Lower lobe of right lung (tissue), 2 donors: Measurements from ENCODE around the gene ITGB3. TPM values are rescaled to one million over a fixed set of nuclear protein-coding genes. Genes with fewer than 3 reads are reported as not detected.

Experiments used
- ATAC-seq, 2 donors: fragments of 200-7000 bp; cut with Tn5 transposase; one replicate each; pipeline ENCODE4 v1.9.1; 2020 to 2022; ENCODE audit warnings: mild to moderate bottlenecking in 2 of 2, moderate library complexity in 2 of 2
- DNase-seq: peaks from one replicate; pipeline ENCODE4 v3.0.0-alpha.2; 2020
- H3K27ac ChIP-seq: fragments of 200-600 bp; one replicate; pipeline ENCODE4 v1.8.0; 2022
- H3K27me3 ChIP-seq: fragments of 200-600 bp; one replicate; pipeline ENCODE4 v1.8.0; 2022; ENCODE audit warnings: low read depth
- H3K36me3 ChIP-seq: fragments of 200-600 bp; one replicate; pipeline ENCODE4 v1.8.0; 2022; ENCODE audit warnings: mild to moderate bottlenecking
- H3K4me1 ChIP-seq: fragments of 200-600 bp; one replicate; pipeline ENCODE4 v1.8.0; 2022
- H3K4me3 ChIP-seq: fragments of 200-600 bp; one replicate; pipeline ENCODE4 v1.8.0; 2022; ENCODE audit warnings: mild to moderate bottlenecking
- H3K9me3 ChIP-seq: fragments of 200-600 bp; one replicate; pipeline ENCODE4 v1.8.0; 2022
- CTCF ChIP-seq: fragments of 200-600 bp; IDR thresholded peaks from one replicate; pipeline ENCODE4 v1.8.0; 2022; ENCODE audit warnings: antibody characterized with exemption, mild to moderate bottlenecking
- intact Hi-C: fragments of 100-400 bp; cut with DNase I; formaldehyde crosslinking; loops from one replicate; pipeline ENCODE4 v1.11.0; 2022
- total RNA-seq: library from RNA; stranded (reverse); fragmentation: NEBNext Ultra II Directional; extraction: Animal tissue kit (Norgen Biotek cat#: 25700); gene quantifications from one replicate; pipeline ENCODE4 v1.2.1, GENCODE V29; 2021
- donor health status: DM: no; HTN: yes; CAD: no; lungs with severe emphysema.

ITGB3 gene
- total RNA-seq, 1 donor from 2014 or later = 10.5 TPM

- no peak overlapping the region for H3K27ac ChIP-seq
- intact Hi-C loops = no loop called here
- H3K9me3 ChIP-seq = no peaks in the 10 kb centered on the region
- DNase-seq = no peak
- no peaks in the 10 kb centered on the region for H3K27me3 ChIP-seq
- H3K36me3 ChIP-seq = no peaks in the 10 kb centered on the region
- peaks cover 2% of the 10 kb centered on the region for H3K4me1 ChIP-seq
- ATAC-seq = no peak
- no peak for TF ChIP-seq CTCF
- no peak overlapping the region for H3K4me3 ChIP-seq
These were observed 35.7 kb downstream of the ITGB3 start for GRCh38 chr17:47289302-47289701.

- ATAC-seq (no peak), DNase-seq (no peak)
- intact Hi-C loops = no loop called here
- H3K27me3 ChIP-seq = no peaks in the 10 kb centered on the region
- no peaks in the 10 kb centered on the region for H3K9me3 ChIP-seq
- no peak overlapping the region for H3K27ac ChIP-seq
- TF ChIP-seq CTCF = no peak
- no peak overlapping the region for H3K4me3 ChIP-seq
- H3K4me1 ChIP-seq = peaks cover 9% of the 10 kb centered on the region
- no peaks in the 10 kb centered on the region for H3K36me3 ChIP-seq
These were observed 37.2 kb downstream of the ITGB3 start for GRCh38 chr17:47290870-47291241.

- Histone ChIP-seq H3K27me3 (no peaks in the 10 kb centered on the region), H3K4me3 (no peak overlapping the region), H3K4me1 (peaks cover 9% of the 10 kb centered on the region), H3K36me3 (no peaks in the 10 kb centered on the region), H3K9me3 (no peaks in the 10 kb centered on the region), H3K27ac (no peak overlapping the region)
- no peak for ATAC-seq
- intact Hi-C loops = no loop called here
- no peak for DNase-seq
- no peak for TF ChIP-seq CTCF
These were observed 37.7 kb downstream of the ITGB3 start for GRCh38 chr17:47291242-47291873.

GRCh38 chr17:47292206-47292605, 38.6 kb downstream of the ITGB3 start:
- Histone ChIP-seq H3K4me1 (peaks cover 9% of the 10 kb centered on the region), H3K9me3 (no peaks in the 10 kb centered on the region), H3K4me3 (no peak overlapping the region), H3K27me3 (no peaks in the 10 kb centered on the region), H3K36me3 (no peaks in the 10 kb centered on the region), H3K27ac (no peak overlapping the region)
- intact Hi-C loops = no loop called here
- no peak for TF ChIP-seq CTCF
- DNase-seq (no peak), ATAC-seq (no peak)

GRCh38 chr17:47295037-47295873, 41.6 kb downstream of the ITGB3 start:
- ATAC-seq (no peak), DNase-seq (no peak)
- intact Hi-C loops = no loop called here
- Histone ChIP-seq H3K4me1 (peaks cover 9% of the 10 kb centered on the region), H3K36me3 (no peaks in the 10 kb centered on the region), H3K4me3 (no peak overlapping the region), H3K27ac (no peak overlapping the region), H3K27me3 (no peaks in the 10 kb centered on the region), H3K9me3 (no peaks in the 10 kb centered on the region)
- TF ChIP-seq CTCF = no peak
